GM18868 (cell line): Measurements from ENCODE around the gene STK36.

Experiments used
- ATAC-seq: cut with Tn5 transposase; IDR thresholded peaks from one replicate; pipeline ENCODE4 v1.9.1; 2021; ENCODE audit warnings: mild to moderate bottlenecking, moderate library complexity; ENCODE audit not compliant: unreplicated experiment

Gene STK36

GRCh38 chr2:218716070-218716469 is 44.2 kb downstream of the STK36 start:
- no peak for ATAC-seq

GRCh38 chr2:218717262-218717661 is 45.4 kb downstream of the STK36 start:
- no peak for ATAC-seq

GRCh38 chr2:218718058-218718457 is 46.2 kb downstream of the STK36 start:
- ATAC-seq = no peak

- no peak for ATAC-seq
These were observed 47.6 kb downstream of the STK36 start for GRCh38 chr2:218719457-218719856.

GRCh38 chr2:218720048-218721041 is 48.5 kb downstream of the STK36 start:
- ATAC-seq = no peak

- ATAC-seq = no peak
These were observed 49.6 kb downstream of the STK36 start for GRCh38 chr2:218721488-218721887.

- ATAC-seq = no peak
These were observed 50.0 kb downstream of the STK36 start for GRCh38 chr2:218721934-218722333.

GRCh38 chr2:218722419-218722818 is 50.5 kb downstream of the STK36 start:
- ATAC-seq = no peak

- no peak for ATAC-seq
These were observed 51.2 kb downstream of the STK36 start for GRCh38 chr2:218722876-218723785.

- ATAC-seq = no peak
These were observed 54.2 kb downstream of the STK36 start for GRCh38 chr2:218726004-218726574.

GRCh38 chr2:218727502-218728165 is 55.7 kb downstream of the STK36 start:
- no peak for ATAC-seq

GRCh38 chr2:218729640-218730039 is 57.8 kb downstream of the STK36 start:
- no peak for ATAC-seq

GRCh38 chr2:218732052-218732760 is 60.3 kb downstream of the STK36 start:
- no peak for ATAC-seq

- ATAC-seq = no peak
These were observed 60.9 kb downstream of the STK36 start for GRCh38 chr2:218732761-218733158.

- ATAC-seq = peak; percentile 86
These were observed 61.5 kb downstream of the STK36 start for GRCh38 chr2:218733171-218734021.

GRCh38 chr2:218734190-218734975 is 62.5 kb downstream of the STK36 start:
- no peak for ATAC-seq

GRCh38 chr2:218736531-218736930 is 64.6 kb downstream of the STK36 start:
- ATAC-seq = no peak

- peak; percentile 62 for ATAC-seq
These were observed 71.2 kb downstream of the STK36 start for GRCh38 chr2:218743068-218743467.
